Astrocyte of the cerebellum (primary cell): Measurements from ENCODE around the gene PDCD1.

Source experiments
- DNase-seq: peaks from one replicate; pipeline ENCODE4 v3.0.0-alpha.2; 2011; ENCODE audit warnings: low read depth
- H3K4me3 ChIP-seq: 2 replicates; pipeline ENCODE4 v1.5.1; 2011; ENCODE audit warnings: mild to moderate bottlenecking, low read depth, low read length, moderate library complexity
- in situ Hi-C: cut with HindIII; loops from 2 replicates; pipeline ENCODE4 v1.10.0; 2017; ENCODE audit warnings: low sequenced_read_pairs
- TF ChIP-seq, protein P1 (sequence below): IDR thresholded peaks from 2 replicates; pipeline ENCODE4 v1.5.1; 2012; ENCODE audit warnings: low read length, low read depth, moderate library complexity, mild to moderate bottlenecking; ENCODE audit errors: missing control alignments

PDCD1 gene

DNA sequence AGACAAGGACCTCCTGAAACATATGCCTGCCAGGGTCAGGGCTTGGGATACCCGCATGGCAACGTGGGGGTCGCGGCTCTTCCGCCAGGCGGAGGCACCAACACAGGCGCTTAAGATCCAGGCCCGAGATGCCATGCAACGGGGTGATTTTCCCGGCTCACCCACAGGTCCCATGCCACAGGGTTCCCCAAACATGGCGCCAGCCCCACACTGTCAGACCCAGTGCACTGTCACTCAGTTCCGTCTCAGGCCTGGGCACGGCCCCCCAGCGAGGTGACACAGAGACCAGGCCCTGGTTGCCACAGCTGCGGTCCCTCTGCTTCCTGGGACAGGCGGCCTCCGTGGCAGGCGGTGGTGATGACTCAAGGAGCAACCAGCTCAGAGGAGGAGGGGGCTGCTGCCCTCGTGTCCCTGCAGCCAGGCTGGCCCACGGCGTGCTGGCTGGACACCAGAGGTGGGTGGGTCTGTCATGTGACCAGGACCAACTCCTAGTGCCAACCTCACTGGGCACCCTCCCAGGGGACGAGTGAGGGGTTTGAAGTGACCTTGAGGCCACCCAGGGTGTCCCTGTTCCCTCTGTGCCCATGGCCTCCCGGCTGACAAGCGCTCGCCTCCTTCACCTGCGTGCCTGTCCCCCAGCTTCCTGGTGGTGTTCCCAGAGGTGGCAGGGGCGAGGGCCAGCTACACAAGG, 4.9 kb downstream of the PDCD1 start:
- TF ChIP-seq, protein P1, sequence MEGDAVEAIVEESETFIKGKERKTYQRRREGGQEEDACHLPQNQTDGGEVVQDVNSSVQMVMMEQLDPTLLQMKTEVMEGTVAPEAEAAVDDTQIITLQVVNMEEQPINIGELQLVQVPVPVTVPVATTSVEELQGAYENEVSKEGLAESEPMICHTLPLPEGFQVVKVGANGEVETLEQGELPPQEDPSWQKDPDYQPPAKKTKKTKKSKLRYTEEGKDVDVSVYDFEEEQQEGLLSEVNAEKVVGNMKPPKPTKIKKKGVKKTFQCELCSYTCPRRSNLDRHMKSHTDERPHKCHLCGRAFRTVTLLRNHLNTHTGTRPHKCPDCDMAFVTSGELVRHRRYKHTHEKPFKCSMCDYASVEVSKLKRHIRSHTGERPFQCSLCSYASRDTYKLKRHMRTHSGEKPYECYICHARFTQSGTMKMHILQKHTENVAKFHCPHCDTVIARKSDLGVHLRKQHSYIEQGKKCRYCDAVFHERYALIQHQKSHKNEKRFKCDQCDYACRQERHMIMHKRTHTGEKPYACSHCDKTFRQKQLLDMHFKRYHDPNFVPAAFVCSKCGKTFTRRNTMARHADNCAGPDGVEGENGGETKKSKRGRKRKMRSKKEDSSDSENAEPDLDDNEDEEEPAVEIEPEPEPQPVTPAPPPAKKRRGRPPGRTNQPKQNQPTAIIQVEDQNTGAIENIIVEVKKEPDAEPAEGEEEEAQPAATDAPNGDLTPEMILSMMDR = no peak
- DNase-seq = no peak
- no peak overlapping the region for H3K4me3 ChIP-seq
- in situ Hi-C loops = no loop called here

DNA sequence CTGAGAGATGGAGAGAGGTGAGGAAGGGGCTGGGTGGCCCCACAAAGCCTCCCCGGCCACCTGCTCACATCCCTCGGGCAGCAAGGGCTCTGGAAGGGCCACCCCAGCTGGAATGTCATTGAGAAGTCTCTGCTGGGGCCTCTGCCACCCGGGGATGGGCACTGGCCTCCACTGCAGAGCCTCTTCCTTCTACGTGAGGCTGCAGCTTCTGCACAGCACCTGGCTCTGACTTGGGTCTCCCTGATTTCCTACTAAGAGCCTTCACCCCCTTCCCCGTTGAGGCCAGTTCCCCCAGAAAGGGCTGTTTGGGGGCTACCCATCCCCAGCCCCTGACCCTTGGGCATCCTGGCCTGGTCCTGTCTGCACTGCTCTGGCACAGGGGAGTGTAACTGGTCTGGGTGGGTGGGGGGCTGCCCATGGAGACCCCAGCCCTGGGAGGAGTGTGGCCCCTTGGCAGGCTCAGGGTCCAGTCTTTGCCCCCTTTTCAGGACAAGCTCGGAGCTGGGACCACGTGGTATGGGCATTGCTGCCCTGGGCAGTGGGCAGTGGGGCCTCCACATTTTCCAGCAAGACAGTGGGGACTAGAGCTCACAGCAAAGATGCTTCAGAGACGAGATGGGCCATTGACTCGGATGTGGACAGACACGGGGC, 5.6 kb downstream of the PDCD1 start:
- TF ChIP-seq, protein P1 = no peak
- in situ Hi-C loops = no loop called here
- DNase-seq = no peak
- no peak overlapping the region for H3K4me3 ChIP-seq

DNA sequence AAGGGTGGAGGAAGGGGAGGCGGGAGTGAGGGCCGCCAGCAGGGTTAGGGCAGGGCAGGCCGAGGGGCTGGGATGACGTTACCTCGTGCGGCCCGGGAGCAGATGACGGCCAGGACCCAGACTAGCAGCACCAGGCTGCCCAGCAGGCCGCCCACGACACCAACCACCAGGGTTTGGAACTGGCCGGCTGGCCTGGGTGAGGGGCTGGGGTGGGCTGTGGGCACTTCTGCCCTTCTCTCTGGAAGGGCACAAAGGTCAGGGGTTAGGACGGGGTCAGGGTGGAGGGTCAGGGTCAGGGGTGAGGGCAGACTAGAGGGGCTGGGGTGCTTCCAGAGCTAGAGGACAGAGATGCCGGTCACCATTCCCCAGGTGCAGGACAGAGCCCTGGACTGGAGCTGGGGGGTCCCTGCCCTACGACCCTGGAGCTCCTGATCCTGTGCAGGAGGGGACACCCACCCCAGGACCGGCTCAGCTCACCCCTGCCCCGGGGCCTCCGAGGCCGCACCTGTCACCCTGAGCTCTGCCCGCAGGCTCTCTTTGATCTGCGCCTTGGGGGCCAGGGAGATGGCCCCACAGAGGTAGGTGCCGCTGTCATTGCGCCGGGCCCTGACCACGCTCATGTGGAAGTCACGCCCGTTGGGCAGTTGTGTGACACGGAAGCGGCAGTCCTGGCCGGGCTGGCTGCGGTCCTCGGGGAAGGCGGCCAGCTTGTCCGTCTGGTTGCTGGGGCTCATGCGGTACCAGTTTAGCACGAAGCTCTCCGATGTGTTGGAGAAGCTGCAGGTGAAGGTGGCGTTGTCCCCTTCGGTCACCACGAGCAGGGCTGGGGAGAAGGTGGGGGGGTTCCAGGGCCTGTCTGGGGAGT, 6.3 kb downstream of the PDCD1 start:
- TF ChIP-seq, protein P1 = no peak
- no peak overlapping the region for H3K4me3 ChIP-seq
- in situ Hi-C loops = no loop called here
- no peak for DNase-seq

DNA sequence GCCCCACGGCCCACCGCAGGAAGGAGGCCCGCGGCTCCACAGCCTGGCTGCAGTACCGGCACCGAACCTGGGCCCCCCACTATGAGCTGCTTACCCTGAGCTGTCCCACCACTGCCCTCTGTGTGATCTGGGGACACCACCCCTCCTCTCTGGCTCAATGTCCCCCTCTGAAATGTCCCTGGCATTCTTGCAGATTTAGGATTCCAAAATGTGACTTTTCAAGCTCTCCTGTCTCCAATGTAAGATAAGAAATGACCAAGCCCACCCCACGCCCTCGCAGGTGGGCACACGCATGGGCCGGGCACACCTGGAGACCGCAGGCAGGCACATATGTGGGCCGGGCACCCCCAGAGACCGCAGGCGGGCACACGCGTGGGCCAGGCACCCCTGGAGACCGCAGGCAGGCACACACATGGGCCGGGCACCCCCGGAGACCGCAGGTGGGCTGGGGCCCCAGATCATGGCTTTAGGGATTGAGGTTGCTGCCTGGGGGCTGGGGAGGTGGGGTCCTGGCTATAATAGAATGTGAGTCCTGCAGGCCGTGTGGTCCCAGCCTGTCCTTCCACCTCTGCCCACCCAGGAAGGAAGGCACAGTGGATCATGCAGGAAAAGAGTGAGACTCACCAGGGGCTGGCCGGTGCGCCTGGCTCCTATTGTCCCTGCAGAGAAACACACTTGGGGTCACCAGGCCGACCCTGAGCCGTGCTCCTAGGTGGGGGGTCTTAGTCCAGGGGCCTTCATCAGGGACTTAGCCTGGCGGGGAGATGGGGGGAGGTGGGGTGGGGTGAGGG, 7.2 kb downstream of the PDCD1 start:
- no peak for DNase-seq
- TF ChIP-seq, protein P1 = no peak
- H3K4me3 ChIP-seq = no peak overlapping the region
- in situ Hi-C loops = no loop called here

DNA sequence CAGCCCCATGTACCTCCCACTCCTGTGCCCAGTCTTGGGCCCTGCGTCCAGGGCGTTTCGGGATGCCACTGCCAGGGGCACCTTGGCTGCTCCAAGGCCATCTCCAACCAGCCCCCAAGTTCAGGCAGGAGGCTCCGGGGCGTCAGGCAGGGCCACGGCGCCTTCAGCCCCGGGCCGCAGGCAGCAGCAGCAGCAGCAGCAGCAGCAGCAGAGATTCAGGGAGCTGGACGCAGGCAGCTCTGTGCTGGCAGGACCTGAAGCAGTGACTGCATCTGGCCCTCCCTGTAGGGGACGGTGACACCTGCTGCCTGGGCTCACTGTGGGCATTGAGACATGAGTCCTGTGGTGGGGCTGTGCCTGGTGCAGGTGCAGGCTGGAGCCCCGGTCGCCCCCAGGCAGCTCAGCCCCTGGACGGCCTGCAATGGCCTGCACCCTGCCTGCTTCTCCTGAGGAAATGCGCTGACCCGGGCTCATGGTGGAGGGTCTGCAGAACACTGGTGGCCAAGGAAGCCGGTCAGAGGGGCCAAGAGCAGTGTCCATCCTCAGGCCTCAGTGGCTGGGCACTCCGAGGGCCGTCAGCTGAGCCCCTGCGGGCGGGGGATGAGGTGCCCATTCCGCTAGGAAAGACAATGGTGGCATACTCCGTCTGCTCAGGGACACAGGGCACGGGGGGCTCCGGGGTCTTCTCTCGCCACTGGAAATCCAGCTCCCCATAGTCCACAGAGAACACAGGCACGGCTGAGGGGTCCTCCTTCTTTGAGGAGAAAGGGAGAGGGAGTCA, 8.0 kb downstream of the PDCD1 start:
- no peak overlapping the region for H3K4me3 ChIP-seq
- DNase-seq = no peak
- in situ Hi-C loops = no loop called here
- TF ChIP-seq, protein P1 = no peak
